Tibial nerve (tissue), 4 donors: ENCODE measurements around the gene NUP85. TPM values are rescaled to one million over a fixed set of nuclear protein-coding genes. Genes with fewer than 3 reads are reported as not detected.
"Not testable (repeated sequence)": the region's sequence is repeated elsewhere in the genome, so short reads cannot be mapped to it uniquely, and the experiment has no call there.

ENCODE experiments used
- DNase-seq, 2 donors: peaks; one replicate each; pipeline ENCODE4 v3.0.0-alpha.2; 2019; ENCODE audit warnings: low spot score in 2 of 2
- H3K27ac ChIP-seq, 4 donors: fragments of 200-600 bp; sonication (generic) in 3 of 4; one replicate each; pipeline ENCODE4 v1.5.1; 2017 to 2019; ENCODE audit warnings: mild to moderate bottlenecking in 1 of 4
- H3K27me3 ChIP-seq, 2 donors: fragments of 200-600 bp; sonication (generic) in 1 of 2; one replicate each; pipeline versions ENCODE4 v1.5.1 to v1.6.0; 2017 to 2019
- H3K36me3 ChIP-seq, 3 donors: fragments of 200-600 bp; sonication (generic); one replicate each; pipeline ENCODE4 v1.5.1; 2018 to 2019
- H3K4me1 ChIP-seq, 4 donors: fragments of 200-600 bp; sonication (generic) in 3 of 4; one replicate each; pipeline ENCODE4 v1.5.1; 2017 to 2019
- H3K4me3 ChIP-seq, 4 donors: fragments of 200-600 bp; sonication (generic) in 3 of 4; one replicate each; pipeline ENCODE4 v1.5.1; 2017 to 2019; ENCODE audit warnings: mild to moderate bottlenecking in 1 of 4, moderate library complexity in 1 of 4
- H3K9me3 ChIP-seq, 4 donors: fragments of 200-600 bp; sonication (generic) in 3 of 4; one replicate each; pipeline ENCODE4 v1.5.1; 2017 to 2019
- EP300 ChIP-seq, 2 donors: sonication (generic); formaldehyde crosslinking; IDR thresholded peaks; one replicate each; pipeline ENCODE4 v1.6.1; 2017; ENCODE audit warnings: antibody characterized with exemption in 2 of 2, mild to moderate bottlenecking in 1 of 2
- POLR2A ChIP-seq, 2 donors: fragments of 450-650 bp; IDR thresholded peaks; one replicate each; pipeline ENCODE4 v1.6.1; 2017; ENCODE audit warnings: antibody characterized with exemption in 2 of 2, mild to moderate bottlenecking in 2 of 2, moderate library complexity in 2 of 2
- WGBS, 2 donors: methylation state at CpG; one replicate each; pipeline ENCODE4 v1.1.5; 2018; 5-methylcytosine and 5-hydroxymethylcytosine counted together
- total RNA-seq, 4 donors: library from RNA; depleted of rRNA; stranded (reverse); fragments of >200 nt; gene quantifications; one replicate each; pipeline ENCODE4 v1.1.0, GENCODE V29; 2016
- TF ChIP-seq, protein P1 (sequence below), 5 experiments: fragments of 200-600 bp in 3 of 5; fragments of 450-650 bp in 2 of 5; sonication (generic) in 3 of 5; IDR thresholded peaks; one replicate each; pipeline ENCODE4 v1.5.1; 2016 to 2019; ENCODE audit warnings: antibody characterized with exemption in 5 of 5, mild to moderate bottlenecking in 3 of 5, moderate library complexity in 2 of 5

Gene NUP85
- total RNA-seq, result 10 to 100 TPM; 38.1 to 68.6 (median 53.2) TPM

DNA sequence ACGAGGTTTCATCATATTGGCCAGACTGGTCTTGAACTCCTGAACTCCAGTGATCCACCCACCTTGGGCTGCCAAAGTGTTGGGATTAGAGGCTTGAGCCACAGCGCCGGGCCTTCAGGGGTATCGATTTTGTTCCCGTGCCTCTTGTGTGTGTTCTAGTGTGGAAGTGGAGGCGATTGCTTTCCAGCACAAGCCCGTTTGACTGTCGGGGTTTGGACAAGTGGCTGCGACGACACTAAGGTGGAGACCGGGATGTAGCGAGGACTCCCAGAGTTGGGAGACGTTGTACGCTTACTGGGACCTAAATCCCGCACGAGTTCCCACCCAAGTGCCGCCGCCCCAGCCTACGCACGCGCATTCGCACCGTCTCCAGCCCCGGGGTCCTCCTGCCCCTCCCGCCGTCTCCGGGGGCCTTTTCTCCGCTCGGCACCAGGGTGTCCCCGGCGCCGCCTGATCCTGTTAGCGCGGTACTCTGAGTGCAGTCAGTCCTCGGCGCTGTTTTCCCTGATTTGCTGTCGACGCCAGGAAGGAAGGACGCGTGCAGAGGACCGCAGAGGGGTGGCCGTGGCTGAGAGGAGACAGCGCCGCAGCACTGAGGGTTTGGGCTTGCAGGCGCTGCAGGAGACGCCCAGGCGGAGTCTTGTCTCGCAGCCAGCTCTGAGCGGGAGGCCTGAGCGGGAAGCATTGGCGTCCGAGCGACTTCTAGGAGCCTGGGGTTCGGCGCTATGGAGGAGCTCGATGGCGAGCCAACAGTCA lies at the start of gene NUP85:
Gene NUP85 (plus strand): TSS at position 643 of the 756 bp plus-strand sequence. CDS start 83 bp downstream, at position 726.
- TF ChIP-seq, protein P1, sequence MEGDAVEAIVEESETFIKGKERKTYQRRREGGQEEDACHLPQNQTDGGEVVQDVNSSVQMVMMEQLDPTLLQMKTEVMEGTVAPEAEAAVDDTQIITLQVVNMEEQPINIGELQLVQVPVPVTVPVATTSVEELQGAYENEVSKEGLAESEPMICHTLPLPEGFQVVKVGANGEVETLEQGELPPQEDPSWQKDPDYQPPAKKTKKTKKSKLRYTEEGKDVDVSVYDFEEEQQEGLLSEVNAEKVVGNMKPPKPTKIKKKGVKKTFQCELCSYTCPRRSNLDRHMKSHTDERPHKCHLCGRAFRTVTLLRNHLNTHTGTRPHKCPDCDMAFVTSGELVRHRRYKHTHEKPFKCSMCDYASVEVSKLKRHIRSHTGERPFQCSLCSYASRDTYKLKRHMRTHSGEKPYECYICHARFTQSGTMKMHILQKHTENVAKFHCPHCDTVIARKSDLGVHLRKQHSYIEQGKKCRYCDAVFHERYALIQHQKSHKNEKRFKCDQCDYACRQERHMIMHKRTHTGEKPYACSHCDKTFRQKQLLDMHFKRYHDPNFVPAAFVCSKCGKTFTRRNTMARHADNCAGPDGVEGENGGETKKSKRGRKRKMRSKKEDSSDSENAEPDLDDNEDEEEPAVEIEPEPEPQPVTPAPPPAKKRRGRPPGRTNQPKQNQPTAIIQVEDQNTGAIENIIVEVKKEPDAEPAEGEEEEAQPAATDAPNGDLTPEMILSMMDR (IDR thresholded peaks at IDR 0.05), result peak in 3 of 5 experiments; percentile 4 to 62 (median 30)
- peak; percentile 34 to 69 for TF ChIP-seq POLR2A (IDR thresholded peaks at IDR 0.05)
- peak; percentile 48 to 92 for TF ChIP-seq EP300 (IDR thresholded peaks at IDR 0.05)
- 0 to 1% methylated on average over 43 to 56 of the region's 57 CpGs for WGBS, 2 donors
- Histone ChIP-seq H3K36me3 (peaks cover 0 to 18% (median 0%) of the 10 kb centered on the region in 3 donors), H3K4me1 (peaks cover 0 to 33% (median 23%) of the 10 kb centered on the region in 4 donors), H3K27me3 (no peaks in the 10 kb centered on the region), H3K27ac (peak within 1 kb of the TSS; percentile 89 to 95 (median 94)), H3K4me3 (peak within 1 kb of the TSS; percentile 61 to 99 (median 74)), H3K9me3 (no peaks in the 10 kb centered on the region)
- DNase-seq, result peak; percentile 84 to 85

GRCh38 chr17:75158480-75158879 lies 47.0 kb upstream of the NUP85 start:
- DNase-seq, H3K27me3 ChIP-seq, H3K4me3 ChIP-seq, H3K9me3 ChIP-seq, H3K4me1 ChIP-seq, H3K27ac ChIP-seq: not testable (repeated sequence)
- peaks cover 0 to 16% (median 0%) of the 10 kb centered on the region in 3 donors for H3K36me3 ChIP-seq
- 89 to 93% methylated on average over 8 of the region's 8 CpGs for WGBS, 2 donors

GRCh38 chr17:75159196-75160031 lies 46.1 kb upstream of the NUP85 start:
- 86 to 90% methylated on average over 4 of the region's 4 CpGs for WGBS, 2 donors
- DNase-seq, result no peak
- peaks cover 0 to 22% (median 0%) of the 10 kb centered on the region in 3 donors for H3K36me3 ChIP-seq
- H3K4me3 ChIP-seq, result no peak overlapping the region
- no peaks in the 10 kb centered on the region for H3K27me3 ChIP-seq
- peaks cover 0 to 4% (median 0%) of the 10 kb centered on the region in 4 donors for H3K4me1 ChIP-seq
- H3K27ac ChIP-seq, result no peak overlapping the region
- no peaks in the 10 kb centered on the region for H3K9me3 ChIP-seq
- TF ChIP-seq EP300 (IDR thresholded peaks at IDR 0.05), result no peak
- TF ChIP-seq, protein P1 (IDR thresholded peaks at IDR 0.05), result no peak
- TF ChIP-seq POLR2A (IDR thresholded peaks at IDR 0.05), result no peak

DNA sequence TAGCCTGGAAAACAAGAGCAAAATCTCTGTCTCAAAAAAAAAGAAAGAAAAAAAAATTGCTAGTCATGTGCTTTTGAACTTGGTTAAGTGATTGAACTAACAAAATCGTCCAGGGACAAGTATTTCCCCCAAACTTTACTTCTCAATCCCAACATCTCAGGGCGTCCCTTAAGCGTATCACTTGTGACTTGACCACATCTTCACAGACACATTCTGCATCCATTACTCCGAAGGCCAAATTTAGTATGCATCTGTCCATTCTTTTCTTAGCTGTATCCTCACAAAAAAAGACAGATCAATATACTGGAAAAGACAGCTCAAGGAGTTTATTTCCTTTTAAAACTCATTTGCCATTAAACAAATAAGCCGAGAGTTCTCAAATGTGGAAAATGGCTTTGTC lies 45.3 kb upstream of the NUP85 start:
- WGBS, 2 donors, result 89 to 93% methylated on average over 5 of the region's 5 CpGs
- Histone ChIP-seq H3K4me1 (no peaks in the 10 kb centered on the region), H3K27ac (no peak overlapping the region), H3K9me3 (no peaks in the 10 kb centered on the region), H3K27me3 (no peaks in the 10 kb centered on the region), H3K36me3 (peaks cover 0 to 30% (median 0%) of the 10 kb centered on the region in 3 donors), H3K4me3 (no peak overlapping the region)
- TF ChIP-seq EP300 (IDR thresholded peaks at IDR 0.05) (no peak), POLR2A (IDR thresholded peaks at IDR 0.05) (no peak)
- TF ChIP-seq, protein P1 (IDR thresholded peaks at IDR 0.05), result no peak
- no peak for DNase-seq

DNA sequence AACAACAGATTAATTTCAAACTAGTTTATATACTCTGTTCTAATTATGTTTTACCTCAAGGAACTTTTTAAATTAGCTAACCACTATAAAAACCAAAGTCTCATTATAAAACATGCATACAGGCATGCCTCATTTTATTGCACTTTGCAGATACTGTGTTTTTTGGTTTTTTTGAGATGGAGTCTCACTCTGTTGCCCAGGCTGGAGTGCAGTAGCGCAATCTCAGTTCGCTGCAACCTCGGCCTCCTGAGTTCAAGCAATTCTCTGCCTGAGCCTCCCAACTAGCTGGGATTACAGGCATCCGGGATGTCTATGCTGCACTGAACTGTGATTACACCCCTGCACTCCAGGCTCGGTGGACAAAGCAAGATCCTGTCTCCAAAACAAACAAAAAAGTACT lies 42.4 kb upstream of the NUP85 start:
- H3K36me3 ChIP-seq, result peaks cover 0 to 47% (median 0%) of the 10 kb centered on the region in 3 donors
- 80 to 88% methylated on average over 5 of the region's 5 CpGs for WGBS, 2 donors
- no peaks in the 10 kb centered on the region for H3K27me3 ChIP-seq
- no peak overlapping the region for H3K27ac ChIP-seq
- no peak for DNase-seq
- TF ChIP-seq, protein P1 (IDR thresholded peaks at IDR 0.05), result no peak
- TF ChIP-seq EP300 (IDR thresholded peaks at IDR 0.05), result no peak
- no peaks in the 10 kb centered on the region for H3K4me1 ChIP-seq
- no peak overlapping the region for H3K4me3 ChIP-seq
- H3K9me3 ChIP-seq, result no peaks in the 10 kb centered on the region

- H3K4me3 ChIP-seq, DNase-seq, H3K9me3 ChIP-seq, H3K27me3 ChIP-seq, H3K27ac ChIP-seq, H3K4me1 ChIP-seq: not testable (repeated sequence)
- peaks cover 0 to 61% (median 0%) of the 10 kb centered on the region in 3 donors for H3K36me3 ChIP-seq
- WGBS, 2 donors, result 93 to 96% methylated on average over 15 of the region's 15 CpGs
Observed at GRCh38 chr17:75164606-75165005, 40.9 kb upstream of the NUP85 start.
